ENCODE measurements around the gene FAM163A.

The FAM163A gene

GRCh38 chr1:179813626-179814545 lies 70.8 kb downstream of the FAM163A start:
- DNase-seq (ENCODE audit: low read depth in 3 of 3, low spot score in 1 of 3): no peak

DNA sequence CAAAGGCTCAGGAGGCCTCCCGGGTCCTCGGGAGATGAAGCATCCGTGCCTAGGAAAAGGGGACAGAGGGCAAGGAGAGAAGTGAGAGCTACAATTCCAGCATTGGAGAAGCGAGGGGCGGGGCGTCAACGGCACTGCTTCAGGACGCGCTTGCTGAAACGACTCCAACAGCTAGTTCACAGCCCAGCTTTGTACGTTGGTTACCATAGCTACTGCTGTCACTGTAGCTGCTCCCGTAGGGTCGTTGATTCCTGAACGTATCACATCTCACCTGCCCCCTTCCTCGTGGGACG lies 71.4 kb downstream of the FAM163A start:
- DNase-seq (ENCODE audit: low read depth in 3 of 3, low spot score in 1 of 3): peak in 1 of 3 donors; percentile 6

- DNase-seq (ENCODE audit: low read depth in 3 of 3, low spot score in 1 of 3): no peak
These were observed 72.5 kb downstream of the FAM163A start for GRCh38 chr1:179815641-179816040.

GRCh38 chr1:179816196-179816960 lies 73.3 kb downstream of the FAM163A start:
- DNase-seq (ENCODE audit: low read depth in 3 of 3, low spot score in 1 of 3): no peak

DNA sequence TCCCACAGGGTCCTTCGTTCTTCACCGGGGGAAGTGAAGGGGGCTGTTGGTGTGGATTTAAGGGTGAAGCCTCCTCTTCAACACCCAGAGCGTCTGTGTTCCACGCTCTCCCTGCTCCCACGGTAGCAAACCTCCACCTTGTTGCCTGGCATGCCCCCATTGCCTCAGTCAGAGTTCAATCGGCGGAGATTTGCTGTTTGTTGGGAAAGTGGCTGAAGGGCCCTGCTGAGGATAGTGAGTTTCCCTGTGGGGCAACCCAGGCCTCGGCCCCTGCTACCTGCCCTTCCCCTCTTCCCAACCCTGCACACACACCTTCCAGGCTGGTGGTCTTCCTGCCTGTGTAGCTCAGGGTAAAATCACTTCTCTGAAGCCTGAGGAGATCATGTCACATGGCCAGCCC lies 74.0 kb downstream of the FAM163A start:
- DNase-seq (ENCODE audit: low read depth in 3 of 3, low spot score in 1 of 3): no peak

- DNase-seq (ENCODE audit: low read depth in 3 of 3, low spot score in 1 of 3): no peak
These were observed 74.7 kb downstream of the FAM163A start for GRCh38 chr1:179817789-179818188.

GRCh38 chr1:179818260-179818659 lies 75.2 kb downstream of the FAM163A start:
- DNase-seq (ENCODE audit: low read depth in 3 of 3, low spot score in 1 of 3): no peak

GRCh38 chr1:179818743-179819173 lies 75.7 kb downstream of the FAM163A start:
- no peak for DNase-seq (ENCODE audit: low read depth in 3 of 3, low spot score in 1 of 3)

GRCh38 chr1:179820226-179820970 lies 77.3 kb downstream of the FAM163A start:
- DNase-seq (ENCODE audit: low read depth in 3 of 3, low spot score in 1 of 3): no peak

DNA sequence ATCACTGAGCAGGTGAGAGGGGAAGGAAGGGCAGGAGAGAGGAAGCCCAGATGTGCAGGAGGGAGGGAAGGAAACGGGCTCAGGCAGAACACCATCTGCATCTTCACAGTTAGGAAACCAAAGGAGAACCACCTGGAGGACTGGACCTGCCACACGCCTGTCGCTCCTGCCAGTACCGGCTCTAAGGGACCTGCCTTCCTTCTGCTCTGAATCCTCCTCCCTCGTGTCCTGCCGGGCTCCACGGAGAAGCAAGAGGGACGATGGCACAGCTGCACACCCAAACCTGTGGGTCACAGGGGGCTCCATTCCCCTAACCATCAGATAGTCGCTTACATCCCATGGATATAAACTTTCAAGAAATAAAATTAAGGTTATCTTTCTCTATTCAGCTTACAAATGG lies 78.4 kb downstream of the FAM163A start:
- DNase-seq (ENCODE audit: low read depth in 3 of 3, low spot score in 1 of 3): no peak

DNA sequence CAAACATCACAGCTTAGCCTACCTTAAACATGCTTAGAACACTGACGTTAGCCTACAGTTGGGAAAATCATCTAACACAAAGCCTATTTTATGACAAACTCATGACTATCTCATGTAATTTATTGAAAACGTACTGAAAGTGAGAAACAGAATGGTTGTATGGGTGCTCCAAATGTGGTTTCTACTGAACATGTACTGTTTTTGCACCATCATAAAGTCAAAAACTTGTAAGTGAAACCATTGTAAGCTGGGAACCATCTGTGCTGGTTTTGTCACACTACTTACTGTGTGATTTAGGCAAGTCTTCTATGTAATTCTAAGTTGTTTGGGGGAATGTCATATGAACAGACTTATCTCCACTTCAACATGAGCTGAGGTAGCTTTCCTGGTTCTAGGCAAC lies 79.0 kb downstream of the FAM163A start:
- DNase-seq (ENCODE audit: low read depth in 3 of 3, low spot score in 1 of 3): no peak

GRCh38 chr1:179823693-179824092 lies 80.6 kb downstream of the FAM163A start:
- no peak for DNase-seq (ENCODE audit: low read depth in 3 of 3, low spot score in 1 of 3)

DNA sequence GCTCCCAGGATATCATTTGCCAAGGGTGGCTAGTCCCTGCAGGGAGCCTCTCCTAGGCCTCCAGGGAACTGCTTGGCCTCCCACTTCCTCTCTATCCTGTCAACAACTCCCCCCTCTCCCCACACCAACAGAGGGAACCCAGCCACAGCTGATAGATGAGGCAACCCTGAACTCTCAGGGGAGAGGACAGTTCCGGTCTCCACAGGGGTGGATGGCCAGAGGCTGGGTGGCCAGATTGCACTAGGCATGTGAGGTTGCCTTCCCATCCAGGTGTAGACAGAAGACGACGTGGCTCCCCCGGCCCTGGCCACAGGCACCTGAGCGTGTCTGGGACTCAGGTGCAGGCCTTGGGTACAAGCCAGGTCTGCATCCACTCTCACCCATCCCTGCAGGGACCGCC lies 81.2 kb downstream of the FAM163A start:
- no peak for DNase-seq (ENCODE audit: low read depth in 3 of 3, low spot score in 1 of 3)

DNA sequence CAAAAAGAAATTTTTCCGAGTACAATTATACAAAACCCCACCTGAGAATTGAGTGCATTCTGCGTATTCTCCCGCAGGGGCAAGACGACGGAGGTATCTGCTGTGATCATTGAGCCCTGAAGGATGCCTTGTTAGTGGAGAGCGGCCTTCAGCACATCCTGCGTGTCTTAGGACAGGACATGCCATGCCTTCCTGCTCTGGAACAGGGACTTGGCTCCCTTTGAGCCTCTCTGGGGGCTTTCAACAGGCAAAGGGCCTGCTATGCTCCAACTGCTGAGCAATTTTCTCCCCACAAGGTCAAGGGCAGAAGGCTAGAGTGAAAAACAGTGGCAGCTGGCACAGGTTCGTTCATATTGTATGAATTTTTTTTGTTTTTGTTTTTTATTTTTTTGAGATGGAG lies 82.1 kb downstream of the FAM163A start:
- DNase-seq (ENCODE audit: low read depth in 3 of 3, low spot score in 1 of 3): no peak

DNA sequence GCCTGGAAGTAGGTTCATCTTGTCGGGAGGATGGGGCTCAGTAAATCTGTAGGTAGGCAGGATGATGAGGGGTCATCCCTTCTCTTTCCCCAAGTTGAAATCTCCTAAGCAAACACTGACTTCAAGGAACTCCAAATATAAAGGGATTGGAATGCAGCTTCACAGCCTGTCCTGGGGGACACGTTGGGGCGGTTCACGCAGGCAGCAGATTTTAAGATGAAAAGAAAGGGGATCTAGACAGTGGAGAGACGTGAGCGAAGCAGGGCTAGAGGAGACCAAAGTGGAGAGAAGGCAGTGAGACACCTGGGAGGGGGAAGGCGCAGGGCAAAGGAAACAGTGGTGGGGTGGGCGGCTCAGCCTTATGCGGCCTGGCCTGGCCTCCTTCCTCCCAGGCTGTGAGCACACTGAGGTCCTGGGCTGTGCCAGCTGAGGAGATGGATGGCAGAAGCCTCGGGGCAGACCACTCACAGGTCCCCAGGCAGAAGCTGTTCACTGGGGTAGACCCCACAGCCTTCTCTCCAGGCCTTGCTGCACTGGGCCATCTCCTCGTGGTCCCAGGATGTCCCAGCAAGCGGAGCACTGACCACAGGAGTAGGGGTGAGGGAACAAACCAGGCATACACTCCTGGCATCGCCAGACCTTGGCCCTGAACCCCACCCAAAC lies 82.8 kb downstream of the FAM163A start:
- no peak for DNase-seq (ENCODE audit: low read depth in 3 of 3, low spot score in 1 of 3)

DNA sequence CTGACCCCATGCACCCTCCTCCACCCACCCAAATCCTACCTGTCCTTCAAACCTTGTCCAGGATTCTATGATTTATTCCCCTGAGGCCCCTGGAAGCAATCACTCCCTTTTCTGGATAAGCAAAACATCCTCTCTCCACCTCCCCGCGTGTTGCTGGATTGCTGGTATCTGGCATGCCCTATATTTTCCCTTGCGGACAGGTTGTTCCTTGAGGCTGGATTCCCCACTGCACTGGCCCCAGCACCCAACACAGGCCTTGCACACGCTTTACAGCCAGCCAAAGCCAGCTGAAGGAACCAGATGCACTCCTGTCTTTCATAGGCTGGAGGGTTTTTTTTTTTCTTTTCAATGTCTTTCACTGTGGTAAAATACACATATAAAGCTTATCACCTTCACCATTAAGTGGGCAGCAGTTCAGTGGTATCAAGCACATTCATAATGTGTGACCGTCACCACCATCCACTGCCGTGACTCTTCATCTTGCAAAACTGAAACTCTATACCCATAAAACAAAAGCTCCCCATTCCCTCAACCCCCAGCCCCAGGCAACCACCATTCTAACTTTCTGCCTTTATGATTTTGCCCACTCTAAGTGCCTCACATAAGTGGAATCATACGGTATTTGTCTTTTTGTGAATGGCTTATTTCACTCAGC lies 83.7 kb downstream of the FAM163A start:
- no peak for DNase-seq (ENCODE audit: low read depth in 3 of 3, low spot score in 1 of 3)

GRCh38 chr1:179828554-179829110 lies 85.5 kb downstream of the FAM163A start:
- DNase-seq (ENCODE audit: low read depth in 3 of 3, low spot score in 1 of 3): no peak

DNA sequence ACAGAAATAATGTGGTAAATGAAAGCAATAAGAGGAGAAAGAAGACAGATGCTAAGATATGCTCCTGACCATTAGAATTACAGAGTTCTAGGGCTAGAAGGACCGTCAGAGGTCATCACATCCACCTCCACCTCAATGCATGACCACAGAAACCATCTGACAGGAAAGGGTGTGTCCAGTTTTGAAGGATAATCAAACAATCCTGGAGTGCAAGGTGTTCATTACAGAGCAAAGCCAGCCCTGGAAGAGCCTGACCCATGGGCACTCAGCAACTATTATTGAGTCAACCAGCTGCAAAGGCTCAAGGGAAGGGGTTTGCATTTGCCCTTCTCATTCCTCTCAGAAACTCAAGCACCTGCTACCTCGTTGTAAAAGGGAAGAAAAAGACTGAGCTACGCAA lies 88.1 kb downstream of the FAM163A start:
- no peak for DNase-seq (ENCODE audit: low read depth in 3 of 3, low spot score in 1 of 3)

GRCh38 chr1:179831852-179832699 lies 89.0 kb downstream of the FAM163A start:
- no peak for DNase-seq (ENCODE audit: low read depth in 3 of 3, low spot score in 1 of 3)

All from stimulated activated CD4-positive, alpha-beta T cell treated with anti-CD3 and anti-CD28 coated beads, TNF-alpha, amount 100 ng/mL, for 1 hour (primary cell).